NCI-H1436 treated with DMSO at 0.1 percent for 48 hours (cell line): ENCODE data around the gene MAP10.

Source experiments
- DNase-seq: peaks from one replicate; lab custom pipeline; 2025; lab: John Stamatoyannopoulos, UW

Gene MAP10

DNA sequence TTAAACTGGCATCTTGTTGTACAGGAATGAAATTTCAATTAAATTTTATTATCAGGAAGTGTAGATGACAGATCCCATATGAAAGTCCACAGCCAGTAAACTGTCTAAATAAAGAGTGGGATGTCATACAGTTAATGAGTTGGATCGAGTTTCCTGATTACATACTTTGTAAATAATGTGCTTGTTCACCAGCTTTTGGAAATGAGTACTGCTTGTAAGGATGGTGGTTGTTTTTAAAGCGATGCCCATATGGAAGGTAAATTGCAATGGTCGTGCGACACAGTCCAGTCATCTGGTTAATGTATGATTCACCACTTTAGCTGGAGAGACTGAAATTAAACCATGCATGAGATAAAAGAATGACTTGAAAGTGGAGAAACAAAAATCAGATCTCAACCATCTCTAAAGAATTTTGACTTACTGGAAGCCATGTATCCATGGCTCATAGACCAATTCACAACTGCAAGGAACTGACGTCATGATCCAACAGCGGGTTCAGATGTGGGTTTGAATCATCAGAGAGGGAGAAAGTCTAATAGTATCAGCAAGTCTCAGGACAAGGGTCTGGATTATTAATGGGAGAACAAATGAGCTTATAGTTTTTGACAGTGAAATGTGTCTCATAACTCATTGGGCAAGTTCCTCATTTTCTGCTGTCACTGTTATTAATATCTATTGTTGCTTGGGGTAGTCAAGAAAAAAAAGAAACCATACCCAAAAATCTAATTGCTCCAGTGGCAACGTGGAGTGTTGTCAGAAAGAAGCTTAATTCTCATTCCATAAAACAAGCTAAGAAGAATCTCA lies 49.0 kb downstream of the MAP10 start:
- no peak for DNase-seq

GRCh38 chr1:232854798-232855159 lies 49.6 kb downstream of the MAP10 start:
- no peak for DNase-seq

GRCh38 chr1:232856541-232856940 lies 51.3 kb downstream of the MAP10 start:
- DNase-seq, result no peak
